ENCODE results near the gene ACTN1.
"Not testable (repeated sequence)": the region's sequence is repeated elsewhere in the genome, so short reads cannot be mapped to it uniquely, and the experiment has no call there.

ACTN1 gene

GRCh38 chr14:68862954-68863594, 116.0 kb downstream of the ACTN1 start:
- DNase-seq (ENCODE audit: low spot score): peak; percentile 80

DNA sequence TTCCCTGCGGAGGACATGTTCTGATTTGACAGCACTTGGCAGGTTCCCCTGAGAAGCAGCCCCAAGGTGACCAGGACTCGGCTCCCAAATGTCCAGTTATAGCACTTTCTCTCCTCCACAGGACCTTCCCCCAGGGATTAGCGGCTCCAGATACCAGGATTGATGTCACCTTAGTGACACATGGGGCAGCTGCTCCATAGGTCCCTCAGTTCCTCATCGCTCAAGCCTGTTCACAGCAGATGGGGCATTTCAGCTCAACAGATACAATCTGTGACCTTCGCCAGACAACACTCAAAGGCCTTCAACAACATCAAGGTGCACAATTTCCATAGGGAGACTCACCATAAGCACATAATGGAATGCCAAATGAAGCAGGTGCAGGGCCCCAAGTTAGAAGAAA, 118.3 kb downstream of the ACTN1 start:
- DNase-seq (ENCODE audit: low spot score): no peak

DNA sequence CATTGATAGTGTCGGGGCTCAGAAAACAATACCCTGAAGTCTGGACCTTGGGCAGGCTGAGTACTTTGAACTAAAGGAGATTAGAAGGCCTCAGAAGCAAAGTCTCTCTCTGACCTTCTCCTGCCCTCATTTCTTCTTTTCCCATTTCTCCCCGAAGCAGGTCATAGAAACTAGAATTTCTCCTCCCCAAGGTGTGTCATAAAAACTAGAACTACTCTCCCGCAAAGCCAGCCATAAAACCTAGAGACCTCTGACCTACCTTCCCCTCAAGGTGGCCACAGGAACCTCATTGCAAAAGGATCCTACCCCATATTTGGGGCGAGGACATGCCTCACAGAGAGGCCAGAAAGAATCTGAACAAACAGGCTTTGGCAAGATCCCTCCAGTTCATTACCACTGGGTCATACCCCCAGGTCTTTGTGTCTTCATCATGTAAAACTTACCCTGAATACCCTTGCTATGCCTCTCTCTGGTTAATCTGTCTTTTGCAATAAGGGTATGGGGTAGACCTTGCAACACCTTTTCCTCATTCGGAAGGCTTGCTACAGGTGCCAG, 121.5 kb downstream of the ACTN1 start:
- DNase-seq (ENCODE audit: low spot score): no peak

DNA sequence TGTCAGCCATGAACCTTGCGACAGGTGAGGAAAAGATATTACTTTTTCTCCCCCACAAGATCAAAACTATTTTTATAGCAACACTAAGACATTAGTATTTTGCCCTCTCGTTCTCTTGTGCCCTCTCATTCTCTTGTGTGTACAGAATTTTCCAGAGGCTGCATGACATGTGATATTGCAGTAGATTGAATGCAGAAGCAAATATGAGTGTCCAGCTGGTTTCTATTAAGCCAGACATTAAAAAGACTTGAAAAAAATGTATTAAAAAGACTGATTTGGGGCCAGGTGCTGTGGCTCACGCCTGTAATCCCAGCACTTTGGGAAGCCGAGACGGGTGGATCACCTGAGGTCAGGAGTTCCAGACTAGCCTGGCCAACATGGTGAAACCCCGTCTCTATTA, 122.5 kb downstream of the ACTN1 start:
- DNase-seq (ENCODE audit: low spot score): no peak

GRCh38 chr14:68854421-68854820, 124.7 kb downstream of the ACTN1 start:
- no peak for DNase-seq (ENCODE audit: low spot score)

DNA sequence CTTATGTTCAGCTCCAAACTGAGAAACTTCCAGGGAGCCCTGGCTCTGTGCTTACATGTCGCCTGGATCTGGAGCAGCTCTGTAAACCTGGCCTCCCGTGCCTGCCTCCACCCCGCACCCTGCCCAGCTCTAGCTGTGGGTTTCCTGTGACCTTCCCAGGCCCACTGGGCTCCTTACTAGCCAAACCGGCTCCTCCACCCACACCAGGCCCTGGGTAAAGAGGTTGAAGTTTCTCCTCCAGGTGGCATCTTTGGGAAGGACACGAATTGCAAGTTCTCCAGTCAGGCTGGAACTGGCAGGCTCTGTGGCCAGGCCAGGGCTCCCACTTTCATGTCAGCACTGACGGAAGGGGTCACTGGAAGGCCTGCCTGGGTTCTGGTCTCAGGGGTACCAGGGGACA, 125.4 kb downstream of the ACTN1 start:
- DNase-seq (ENCODE audit: low spot score): no peak

GRCh38 chr14:68852493-68852892, 126.6 kb downstream of the ACTN1 start:
- not testable (repeated sequence) for DNase-seq (ENCODE audit: low spot score)

- DNase-seq (ENCODE audit: low spot score): no peak
Measured at GRCh38 chr14:68851078-68851477, 128.0 kb downstream of the ACTN1 start.

DNA sequence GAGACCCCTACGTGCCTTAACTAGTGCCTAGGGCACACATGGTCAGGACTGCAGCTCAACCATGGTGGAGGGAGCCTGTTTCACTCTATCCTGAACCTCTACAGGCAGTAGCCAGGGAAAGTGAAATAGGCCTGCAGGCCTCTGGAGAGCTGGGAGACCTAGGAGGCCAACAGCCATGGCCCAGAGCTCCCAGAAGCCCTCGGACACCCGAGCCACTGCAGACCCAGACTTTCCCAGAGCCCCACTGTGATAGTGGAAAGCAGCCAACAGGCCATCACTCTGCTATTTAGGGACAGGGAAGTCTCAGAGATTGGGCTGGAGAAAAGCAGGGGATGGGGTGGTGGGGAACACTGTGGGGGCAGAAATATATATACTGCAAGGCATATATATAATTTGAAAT, 129.7 kb downstream of the ACTN1 start:
- no peak for DNase-seq (ENCODE audit: low spot score)

DNA sequence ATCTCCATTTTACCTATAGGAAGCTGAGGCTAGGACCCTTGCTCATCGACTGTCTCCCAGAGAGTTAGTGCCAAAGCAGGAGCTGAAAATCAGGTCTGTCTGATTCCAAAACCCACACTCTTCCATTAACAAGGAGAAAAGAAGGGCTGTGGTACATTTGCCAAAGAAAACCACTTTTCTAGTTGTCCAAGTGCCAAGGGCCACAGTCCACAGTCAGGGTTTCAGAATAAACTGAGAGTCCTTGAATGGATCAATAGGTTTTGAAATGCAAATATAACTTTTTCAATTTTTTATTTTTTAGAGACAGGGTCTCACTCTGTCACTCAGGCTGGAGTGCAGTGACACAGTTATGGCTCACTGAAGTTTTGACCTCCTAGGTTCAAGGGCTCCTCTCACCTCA, 130.8 kb downstream of the ACTN1 start:
- no peak for DNase-seq (ENCODE audit: low spot score)

DNA sequence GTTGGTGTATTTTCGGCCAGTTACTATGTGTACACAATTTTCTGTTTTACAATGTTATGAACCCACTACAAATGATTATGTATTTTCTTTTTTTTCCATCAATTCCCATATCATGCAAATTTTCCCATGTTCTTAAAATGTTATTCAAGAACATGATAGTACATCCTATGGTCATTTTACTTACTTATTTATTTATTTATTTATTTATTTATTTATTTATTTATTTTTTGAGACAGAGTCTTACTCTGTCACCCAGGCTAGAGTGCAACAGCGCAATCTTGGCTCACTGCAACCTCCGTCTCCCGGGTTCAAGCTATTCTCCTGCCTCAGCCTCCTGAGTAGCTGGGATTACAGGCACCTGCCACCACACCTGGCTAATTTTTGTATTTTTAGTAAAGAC, 131.5 kb downstream of the ACTN1 start:
- not testable (repeated sequence) for DNase-seq (ENCODE audit: low spot score)

DNA sequence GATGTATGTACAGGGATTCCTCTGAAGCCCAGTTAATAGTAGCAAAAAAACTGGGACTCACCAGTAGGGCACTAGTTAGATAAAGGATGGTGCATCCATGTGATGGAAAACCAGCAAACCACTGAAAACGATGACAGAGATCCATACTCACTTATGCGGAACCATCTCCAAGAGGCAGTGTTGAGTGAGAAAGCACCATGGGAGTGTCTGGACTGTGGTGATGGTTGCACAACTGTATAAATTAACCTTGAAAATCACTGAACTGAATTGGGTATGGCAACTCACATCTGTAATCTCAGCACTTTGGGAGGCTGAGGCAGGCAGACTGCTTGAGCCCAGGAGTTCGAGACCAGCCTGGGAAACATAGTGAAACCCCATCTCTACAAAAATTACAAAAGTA, 132.6 kb downstream of the ACTN1 start:
- no peak for DNase-seq (ENCODE audit: low spot score)

DNA sequence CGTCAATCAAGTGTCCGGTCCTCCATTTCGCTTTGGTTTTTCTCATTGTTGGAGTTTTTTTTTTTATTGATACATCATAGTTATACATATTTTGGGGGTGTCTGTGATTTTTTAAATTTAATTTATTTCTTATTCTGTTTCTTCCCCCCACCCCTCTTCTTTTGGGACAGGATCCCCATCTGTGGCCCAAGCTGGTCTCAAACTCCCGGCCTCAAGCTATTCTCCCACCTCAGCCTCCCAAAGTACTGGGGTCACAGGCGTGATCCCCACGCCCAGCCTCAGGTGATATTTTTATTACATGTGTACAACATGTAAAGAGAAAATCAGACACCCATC, 134.9 kb downstream of the ACTN1 start:
- no peak for DNase-seq (ENCODE audit: low spot score)

GRCh38 chr14:68843471-68844209, 135.5 kb downstream of the ACTN1 start:
- peak; percentile 85 for DNase-seq (ENCODE audit: low spot score)

GRCh38 chr14:68842298-68842697, 136.8 kb downstream of the ACTN1 start:
- DNase-seq (ENCODE audit: low spot score): no peak

DNA sequence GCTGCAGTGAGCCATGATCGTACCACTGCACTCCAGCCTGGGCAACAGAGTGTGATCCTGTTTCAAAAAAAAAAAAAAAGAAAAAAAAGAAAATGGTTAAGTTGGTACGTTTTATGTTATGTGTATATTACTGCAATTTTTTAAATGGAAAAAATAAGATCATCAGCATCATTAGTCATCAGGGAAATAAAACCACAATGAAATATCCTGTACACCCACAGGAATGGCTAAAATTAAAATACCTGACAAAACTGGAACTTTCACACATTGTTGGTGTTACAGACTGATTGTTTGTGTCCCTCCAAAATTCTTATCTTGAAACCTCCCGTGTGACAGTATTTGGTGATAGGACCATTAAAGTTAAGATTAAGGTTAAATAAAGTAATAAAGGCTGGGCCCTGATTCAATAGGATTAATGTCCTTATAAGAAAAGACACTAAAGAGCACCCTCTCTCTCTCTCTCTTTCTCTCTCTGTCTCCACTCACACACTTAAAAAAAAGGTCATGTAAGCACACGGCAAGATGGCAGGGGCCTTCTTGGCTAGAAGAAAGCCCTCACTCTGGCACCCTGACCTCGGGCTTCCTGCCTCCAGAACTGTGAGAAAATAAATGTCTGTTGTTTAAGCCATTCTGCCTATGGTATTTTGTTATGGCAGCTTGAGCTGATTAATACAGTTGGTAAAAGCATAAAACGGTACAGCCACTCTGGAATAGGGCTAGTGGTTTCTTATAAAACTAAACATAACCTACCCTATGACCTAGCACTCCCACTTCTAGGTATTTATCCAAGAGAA, 137.9 kb downstream of the ACTN1 start:
- DNase-seq (ENCODE audit: low spot score): no peak

DNA sequence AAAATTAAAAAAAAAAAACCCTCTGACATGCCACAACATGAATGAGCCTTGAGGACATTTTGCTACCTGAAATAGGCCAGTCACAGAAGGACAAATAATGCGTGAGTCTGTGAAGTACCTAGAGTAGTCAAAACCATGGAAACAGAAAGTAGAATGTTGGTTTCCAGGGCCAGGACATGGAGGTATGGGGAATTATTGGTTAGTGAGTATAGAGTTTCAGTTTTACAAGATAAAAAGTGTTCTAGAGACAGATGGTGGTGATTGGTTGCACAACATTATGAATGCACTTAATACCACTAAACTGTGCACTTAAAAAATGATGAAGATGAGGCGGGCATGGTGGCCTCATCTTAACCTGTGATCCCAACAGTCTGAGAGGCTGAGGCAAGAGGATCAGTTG, 138.6 kb downstream of the ACTN1 start:
- DNase-seq (ENCODE audit: low spot score): no peak

DNA sequence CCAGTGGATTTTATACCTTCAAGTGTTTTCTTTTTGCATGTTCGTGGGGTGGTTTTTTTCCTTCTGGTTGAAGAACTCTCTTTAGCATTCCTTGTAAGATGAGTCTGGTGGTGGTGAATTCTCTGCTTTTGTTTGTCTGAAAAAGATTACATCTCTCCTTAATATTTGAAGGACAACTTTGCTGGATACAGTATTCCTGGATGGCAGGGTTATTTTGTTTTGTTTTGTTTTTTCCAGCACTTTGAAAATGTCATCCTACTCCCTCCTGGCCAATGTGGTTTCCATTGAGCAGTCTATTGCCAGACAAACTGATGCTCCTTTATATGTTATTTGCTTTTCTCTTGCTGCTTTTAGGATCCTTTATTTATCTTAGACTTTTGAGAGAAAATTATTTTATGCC, 143.0 kb downstream of the ACTN1 start:
- no peak for DNase-seq (ENCODE audit: low spot score)

- DNase-seq (ENCODE audit: low spot score): no peak
Measured at GRCh38 chr14:68834816-68835215, 144.3 kb downstream of the ACTN1 start.

DNA sequence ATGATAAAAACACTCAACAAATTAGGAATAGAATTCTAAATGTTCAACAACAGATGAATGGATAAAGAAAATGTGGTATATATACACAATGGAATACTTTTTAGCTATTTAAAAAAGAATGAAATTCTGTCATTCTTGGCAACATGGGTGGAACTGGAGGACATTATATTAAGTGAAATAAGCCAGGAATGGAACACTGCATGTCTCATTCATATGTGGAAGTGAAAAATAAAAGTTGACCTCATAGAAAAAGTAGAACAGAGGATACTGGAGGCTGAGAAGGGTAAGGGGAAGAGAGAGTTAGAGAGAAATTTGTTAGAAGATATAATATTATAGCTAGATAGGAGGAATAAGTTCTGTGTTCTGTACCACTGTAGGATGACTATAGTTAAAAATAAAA, 150.4 kb downstream of the ACTN1 start:
- no peak for DNase-seq (ENCODE audit: low spot score)

DNA sequence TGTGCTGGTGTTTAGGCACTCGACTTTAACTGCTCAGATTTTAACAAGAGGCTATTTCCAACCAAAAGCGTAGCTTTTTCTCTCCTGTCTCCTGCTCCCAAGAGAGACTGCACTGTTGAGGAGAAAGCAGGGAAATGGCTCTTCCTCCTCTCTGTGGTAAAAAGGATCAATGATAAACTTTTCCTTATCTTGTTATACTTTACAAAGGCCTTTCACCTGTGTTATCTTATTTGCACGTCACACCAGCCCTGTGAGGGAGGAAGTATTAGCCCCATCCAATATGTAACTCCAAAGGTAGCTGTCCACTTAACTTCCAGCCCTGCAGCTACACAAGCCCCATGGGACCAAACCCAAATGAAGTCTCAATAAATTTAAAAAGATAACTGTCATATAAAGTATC, 153.4 kb downstream of the ACTN1 start:
- DNase-seq (ENCODE audit: low spot score): no peak

DNA sequence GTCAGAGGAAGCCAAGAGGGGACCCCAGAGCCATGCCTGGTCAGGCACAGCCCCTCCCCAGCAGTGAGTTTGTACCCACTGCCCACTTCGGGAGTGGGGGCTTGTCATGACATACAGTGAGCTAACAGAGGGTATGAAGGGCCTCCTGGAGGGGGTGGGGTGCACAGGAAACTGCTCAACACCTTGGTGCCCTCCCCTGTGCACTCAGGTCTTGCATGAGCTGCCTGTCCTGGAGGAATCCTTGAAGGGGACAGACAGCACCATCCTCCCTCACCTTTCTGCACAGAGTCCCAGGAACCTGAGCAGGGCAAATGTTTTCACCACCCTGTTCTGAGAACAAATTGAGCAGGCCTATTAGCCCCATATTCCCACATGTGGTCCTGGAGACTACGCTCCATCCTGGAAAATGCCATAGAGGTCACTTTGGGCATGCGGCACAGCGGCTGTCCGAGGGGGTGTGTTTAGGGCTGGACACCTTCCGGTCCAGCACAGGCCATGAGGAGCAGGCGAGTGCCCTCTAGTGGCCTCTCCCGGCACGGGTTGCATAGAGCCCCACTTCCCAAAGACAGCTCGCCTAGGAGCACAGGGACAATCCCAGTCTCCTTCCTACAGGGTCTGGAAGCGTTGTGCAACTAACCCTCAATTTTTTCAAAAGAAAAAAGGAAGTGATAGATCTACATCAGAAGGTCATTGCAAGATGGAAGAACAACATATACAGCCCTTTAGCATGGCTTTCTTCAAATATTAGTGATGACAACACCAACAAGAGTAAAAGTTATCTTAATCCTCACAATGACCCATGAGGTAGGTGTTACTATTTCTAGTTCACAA, 154.4 kb downstream of the ACTN1 start:
- DNase-seq (ENCODE audit: low spot score): peak; percentile 82
